ELF-1 (cell line): ENCODE data around the gene ROPN1B.

ENCODE experiments used
- DNase-seq: peaks from one replicate; pipeline ENCODE4 v3.0.0-alpha.2; 2016; ENCODE audit warnings: low read depth, low spot score

ROPN1B gene

DNA sequence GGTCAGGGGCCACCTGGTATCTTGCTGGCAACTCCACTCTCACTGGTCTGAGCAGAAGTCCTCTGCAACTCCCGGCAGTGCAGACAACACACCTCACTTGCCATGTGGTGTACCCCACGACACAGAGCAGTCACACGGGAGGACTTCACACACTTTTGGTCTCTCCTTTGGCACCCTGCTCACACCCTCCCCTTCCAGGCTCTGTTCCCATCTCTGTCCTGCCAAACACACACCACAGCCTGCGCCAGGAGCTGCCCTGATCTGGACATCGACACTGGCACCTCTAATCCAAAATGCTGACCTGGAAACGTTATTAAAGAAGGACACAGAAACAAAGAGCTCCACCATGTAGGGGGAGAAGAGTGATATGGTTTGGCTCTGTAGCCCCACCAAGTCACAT lies 57.8 kb downstream of the ROPN1B start:
- no peak for DNase-seq

DNA sequence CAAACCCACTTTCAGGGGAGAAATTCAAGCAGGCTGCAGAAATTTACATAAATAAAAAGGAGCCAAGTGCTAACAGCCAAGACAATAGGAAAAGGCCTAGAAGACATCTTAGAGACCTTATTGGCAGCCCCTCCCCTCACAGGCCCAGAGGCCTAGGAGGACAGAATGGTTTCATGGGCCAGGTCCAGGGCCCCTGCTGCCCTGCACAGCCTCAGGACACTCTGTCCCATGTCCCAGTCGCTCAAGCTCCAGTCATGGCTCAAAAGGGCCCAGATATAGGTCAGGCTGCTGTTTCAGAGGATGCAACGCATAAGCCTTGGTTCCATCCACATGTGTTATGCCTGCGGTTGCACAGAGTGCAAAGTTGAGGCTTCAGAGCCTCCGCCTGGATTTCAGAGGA lies 59.1 kb downstream of the ROPN1B start:
- no peak for DNase-seq

DNA sequence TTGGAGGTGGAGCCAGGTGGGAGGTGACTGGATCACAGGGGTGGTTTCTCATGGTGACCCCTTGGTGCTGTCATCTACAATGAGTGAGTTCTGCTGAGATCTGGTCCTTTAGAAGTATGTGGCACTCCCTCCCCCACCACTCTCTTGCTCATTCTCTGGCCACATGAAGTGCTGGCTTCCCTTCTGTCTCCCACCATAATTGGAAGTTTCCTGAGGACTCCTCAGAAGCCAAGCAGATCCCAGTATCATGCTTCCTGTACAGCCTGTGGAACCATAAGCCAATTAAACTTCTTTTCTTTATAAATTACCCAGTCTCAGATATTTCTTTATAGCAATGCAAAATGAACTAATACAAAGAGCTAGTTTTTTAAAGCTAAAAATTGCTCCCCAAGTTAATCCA lies 60.3 kb downstream of the ROPN1B start:
- no peak for DNase-seq

DNA sequence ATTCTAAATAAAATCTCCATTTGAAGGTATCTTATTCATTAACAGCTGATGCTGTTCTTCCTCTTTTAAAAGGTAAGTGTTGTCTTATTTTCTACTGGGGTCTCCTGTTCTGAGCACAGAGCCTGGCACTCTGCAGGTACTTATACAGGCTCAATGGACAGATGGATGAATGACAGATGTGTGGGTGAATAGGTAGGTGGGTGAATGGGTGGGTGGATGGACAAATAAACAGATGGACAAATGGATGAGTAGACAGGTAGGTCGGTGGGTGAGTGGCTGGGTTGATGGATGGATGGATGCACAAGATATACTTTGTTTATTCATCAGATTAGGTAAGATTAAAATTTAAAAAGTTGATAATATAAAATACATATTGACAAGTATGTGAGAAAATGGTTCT lies 61.5 kb downstream of the ROPN1B start:
- no peak for DNase-seq

DNA sequence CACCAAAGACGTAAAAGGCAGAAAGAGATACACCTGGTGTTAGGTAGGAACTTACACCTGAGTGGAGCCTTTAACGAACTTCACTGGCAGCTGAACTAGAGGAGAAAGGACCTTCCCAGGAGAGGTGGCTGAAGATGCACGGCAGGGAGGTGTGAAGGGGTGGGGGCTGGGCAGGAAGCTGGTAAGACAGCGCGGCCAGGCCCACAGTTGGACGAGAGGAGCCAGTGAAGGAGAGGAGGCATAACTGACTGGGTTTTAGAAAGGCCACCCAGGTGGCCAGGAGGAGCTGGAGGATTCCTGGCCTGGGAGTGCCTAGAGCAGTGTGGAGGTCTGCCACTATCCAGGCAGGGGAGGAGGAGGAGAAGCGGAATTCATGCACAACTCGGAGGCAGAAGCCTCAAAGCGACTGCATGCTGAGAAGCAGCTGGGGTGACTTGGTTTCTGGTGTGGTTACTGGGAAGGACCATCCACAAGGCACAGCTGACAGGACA lies 63.0 kb downstream of the ROPN1B start:
- DNase-seq = peak; percentile 13
